ENCODE results near the gene EPHA7.

Gene EPHA7

DNA sequence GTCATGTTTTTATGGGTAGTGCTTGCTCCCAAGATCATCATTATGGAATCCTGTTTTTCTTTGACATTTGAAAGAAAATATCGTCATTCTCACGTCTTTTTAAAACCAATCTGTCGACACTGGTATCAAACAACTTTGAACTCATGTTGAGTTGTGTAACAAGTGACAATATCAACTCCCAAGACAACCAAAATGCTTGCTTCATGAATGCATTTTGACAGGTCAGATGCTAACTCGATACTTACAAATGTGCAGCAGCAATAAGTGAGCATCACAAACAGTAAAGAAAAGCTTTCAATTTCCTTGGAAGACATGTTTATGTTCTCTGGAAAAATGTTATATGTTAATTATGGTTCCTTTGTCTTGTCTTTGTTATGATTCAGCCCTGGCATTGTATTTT lies 125.9 kb downstream of the EPHA7 start:
- Mint-ChIP-seq H3K4me1 (ENCODE audit: low read depth) (no peaks in the 10 kb centered on the region), H3K36me3 (ENCODE audit: low read depth) (no peaks in the 10 kb centered on the region), H3K27ac (no peak overlapping the region), H3K9me3 (peaks cover under 1% of the 10 kb centered on the region), H3K4me3 (no peak overlapping the region), H3K27me3 (ENCODE audit: low read depth) (no peaks in the 10 kb centered on the region)
- no peak for DNase-seq (ENCODE audit: low spot score)

DNA sequence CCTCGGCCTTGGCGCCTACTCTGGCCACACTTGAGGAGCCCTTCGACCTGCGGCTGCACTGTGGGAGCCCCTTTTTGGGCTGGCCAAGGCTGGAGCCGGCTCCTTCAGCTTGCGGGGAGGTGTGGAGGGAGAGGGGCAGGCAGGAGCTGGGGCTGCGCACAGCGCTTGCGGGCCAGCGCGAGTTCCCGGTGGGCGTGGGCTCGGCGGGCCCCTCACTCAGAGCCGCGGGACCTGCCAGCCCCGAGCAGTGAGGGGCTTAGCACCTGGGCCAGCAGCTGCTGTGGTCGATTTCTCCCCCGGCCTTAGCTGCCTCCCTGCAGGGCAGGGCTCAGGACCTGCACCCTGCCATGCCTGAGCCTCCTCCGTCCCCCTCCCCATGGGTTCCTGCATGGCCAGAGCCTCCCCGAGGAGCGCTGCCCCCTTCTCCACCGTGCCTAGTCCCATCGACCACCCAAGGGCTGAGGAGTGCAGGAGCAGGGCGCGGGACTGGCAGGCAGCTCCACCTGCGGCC lies 136.8 kb downstream of the EPHA7 start:
- no peak overlapping the region for H3K4me3 Mint-ChIP-seq
- H3K4me1 Mint-ChIP-seq (ENCODE audit: low read depth): no peaks in the 10 kb centered on the region
- no peaks in the 10 kb centered on the region for H3K36me3 Mint-ChIP-seq (ENCODE audit: low read depth)
- no peak for DNase-seq (ENCODE audit: low spot score)
- peaks cover 10% of the 10 kb centered on the region for H3K9me3 Mint-ChIP-seq
- no peaks in the 10 kb centered on the region for H3K27me3 Mint-ChIP-seq (ENCODE audit: low read depth)
- no peak overlapping the region for H3K27ac Mint-ChIP-seq

DNA sequence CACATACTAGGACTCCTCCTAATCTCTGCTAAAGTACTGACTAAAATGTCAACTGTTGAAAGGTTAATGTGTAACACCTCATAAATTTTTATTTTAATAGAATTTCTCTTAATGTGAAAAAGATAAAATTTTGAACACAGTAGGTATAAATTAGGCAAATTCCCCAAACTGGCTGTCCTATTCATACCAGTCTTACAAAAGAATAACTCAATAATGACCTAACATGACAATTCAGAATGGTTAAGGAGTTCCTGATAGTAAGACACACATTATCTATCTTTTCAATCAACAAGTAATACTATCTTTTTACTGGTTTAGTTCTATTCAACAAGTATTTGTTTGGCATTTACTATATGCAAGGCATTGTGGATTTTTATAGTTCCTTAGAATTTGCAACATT lies 141.1 kb downstream of the EPHA7 start:
- Mint-ChIP-seq H3K4me3 (no peak overlapping the region), H3K36me3 (ENCODE audit: low read depth) (no peaks in the 10 kb centered on the region)

DNA sequence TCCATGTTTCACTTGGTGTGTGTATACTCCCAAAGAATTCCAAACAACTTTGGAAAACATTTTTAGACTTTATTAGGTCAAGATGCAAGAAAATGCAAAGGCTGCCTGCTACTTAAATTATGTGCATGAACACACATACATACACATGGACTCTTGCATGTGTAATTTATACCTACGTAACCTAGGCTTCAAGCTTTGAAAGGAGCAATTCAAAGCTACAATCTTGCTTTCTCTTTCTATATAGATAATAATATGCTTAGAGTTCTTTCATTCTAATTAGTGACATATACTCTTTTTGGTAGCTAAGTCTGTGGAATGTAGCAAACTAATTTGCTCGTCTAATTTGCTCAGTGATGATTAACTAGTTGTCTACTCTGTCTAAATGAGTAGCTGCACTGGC lies 146.5 kb downstream of the EPHA7 start:
- Mint-ChIP-seq H3K27ac (no peak overlapping the region), H3K36me3 (ENCODE audit: low read depth) (no peaks in the 10 kb centered on the region), H3K4me1 (ENCODE audit: low read depth) (no peaks in the 10 kb centered on the region), H3K4me3 (no peak overlapping the region), H3K27me3 (ENCODE audit: low read depth) (no peaks in the 10 kb centered on the region), H3K9me3 (no peaks in the 10 kb centered on the region)
- no peak for DNase-seq (ENCODE audit: low spot score)

More for the DNA sequence above, 141.1 kb downstream of the EPHA7 start:
- Mint-ChIP-seq H3K27ac (no peak overlapping the region), H3K27me3 (ENCODE audit: low read depth) (no peaks in the 10 kb centered on the region), H3K4me1 (ENCODE audit: low read depth) (no peaks in the 10 kb centered on the region), H3K9me3 (peaks cover 2% of the 10 kb centered on the region)
- DNase-seq (ENCODE audit: low spot score): no peak

DNA sequence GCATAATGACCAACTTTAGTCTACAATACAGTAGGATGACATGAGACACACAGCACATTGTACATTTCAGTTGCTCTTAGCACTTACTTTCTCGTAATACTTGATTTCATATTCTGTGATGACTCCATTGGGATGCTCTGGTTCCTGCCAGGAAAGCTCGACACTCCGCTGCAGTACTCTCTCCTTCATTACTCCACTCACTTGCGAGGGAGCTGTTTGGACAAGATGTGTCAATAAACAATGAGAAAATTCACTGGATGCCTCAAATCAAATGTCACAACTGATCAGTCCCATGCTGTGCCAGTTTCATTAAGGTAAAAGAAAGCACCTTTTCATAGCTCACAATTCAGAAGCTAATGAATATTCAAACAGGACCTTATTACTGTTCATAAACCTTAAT lies 147.1 kb downstream of the EPHA7 start:
- Mint-ChIP-seq H3K4me1 (ENCODE audit: low read depth) (no peaks in the 10 kb centered on the region), H3K36me3 (ENCODE audit: low read depth) (no peaks in the 10 kb centered on the region)

DNA sequence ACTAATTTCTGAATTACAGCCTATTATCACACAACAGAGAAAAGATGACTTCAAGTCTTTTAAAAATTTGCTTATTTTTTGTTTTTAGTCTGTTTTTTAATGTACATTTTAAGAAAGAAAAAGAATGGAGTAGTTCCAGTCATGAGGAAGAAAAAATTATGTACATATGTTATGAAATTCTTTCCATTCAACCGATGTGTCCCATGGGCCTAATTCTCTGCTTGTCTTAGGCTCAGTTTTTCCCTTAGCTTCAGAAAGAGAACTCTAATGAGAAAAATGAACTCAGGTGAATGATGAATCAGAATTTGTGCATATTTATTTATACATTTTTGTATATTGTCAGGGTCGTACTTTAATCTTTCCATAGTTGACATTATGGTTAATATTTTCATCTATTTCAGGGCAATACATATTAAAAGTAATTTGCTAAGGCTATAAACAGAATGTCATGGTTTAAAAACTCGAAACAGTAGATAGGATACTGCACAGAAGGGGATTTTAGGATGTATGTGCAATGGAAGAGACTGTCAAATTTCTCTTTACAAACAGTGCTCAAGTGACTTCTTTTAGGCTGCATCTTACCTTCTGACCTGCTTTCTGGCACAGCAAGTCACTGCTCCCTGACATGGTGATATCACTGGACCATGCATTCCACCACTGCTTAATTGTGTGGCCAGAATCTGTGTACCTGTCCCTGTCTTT lies 153.1 kb downstream of the EPHA7 start:
- no peak for DNase-seq (ENCODE audit: low spot score)
- Mint-ChIP-seq H3K36me3 (ENCODE audit: low read depth) (no peaks in the 10 kb centered on the region), H3K27ac (no peak overlapping the region), H3K27me3 (ENCODE audit: low read depth) (no peaks in the 10 kb centered on the region), H3K4me1 (ENCODE audit: low read depth) (no peaks in the 10 kb centered on the region), H3K9me3 (no peaks in the 10 kb centered on the region), H3K4me3 (no peak overlapping the region)

More for the DNA sequence above, 147.1 kb downstream of the EPHA7 start:
- DNase-seq (ENCODE audit: low spot score): no peak
- H3K27me3 Mint-ChIP-seq (ENCODE audit: low read depth): no peaks in the 10 kb centered on the region
- no peak overlapping the region for H3K4me3 Mint-ChIP-seq
- H3K27ac Mint-ChIP-seq: no peak overlapping the region
- no peaks in the 10 kb centered on the region for H3K9me3 Mint-ChIP-seq

DNA sequence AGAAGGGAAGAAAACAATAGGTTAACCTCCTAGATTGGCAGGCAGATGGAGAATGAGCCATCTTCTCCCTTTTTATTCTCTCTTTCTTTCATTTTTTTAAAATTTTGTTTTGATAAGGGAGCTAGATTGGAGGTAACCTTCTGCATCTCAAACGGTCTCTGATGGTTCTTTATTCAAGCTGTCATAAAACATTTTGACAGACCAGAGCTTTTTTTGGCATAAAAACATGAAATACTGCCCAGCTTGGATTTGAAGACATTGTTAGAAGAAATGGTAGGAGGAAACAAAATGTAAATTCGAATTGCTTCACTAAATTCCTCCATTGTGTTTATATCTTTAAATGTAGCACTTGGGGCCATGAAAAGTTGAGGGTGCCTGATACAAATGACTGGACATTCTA lies 158.5 kb downstream of the EPHA7 start:
- Mint-ChIP-seq H3K4me1 (ENCODE audit: low read depth) (no peaks in the 10 kb centered on the region), H3K27ac (no peak overlapping the region), H3K36me3 (ENCODE audit: low read depth) (no peaks in the 10 kb centered on the region), H3K9me3 (no peaks in the 10 kb centered on the region), H3K27me3 (ENCODE audit: low read depth) (no peaks in the 10 kb centered on the region), H3K4me3 (no peak overlapping the region)
- DNase-seq (ENCODE audit: low spot score): no peak

DNA sequence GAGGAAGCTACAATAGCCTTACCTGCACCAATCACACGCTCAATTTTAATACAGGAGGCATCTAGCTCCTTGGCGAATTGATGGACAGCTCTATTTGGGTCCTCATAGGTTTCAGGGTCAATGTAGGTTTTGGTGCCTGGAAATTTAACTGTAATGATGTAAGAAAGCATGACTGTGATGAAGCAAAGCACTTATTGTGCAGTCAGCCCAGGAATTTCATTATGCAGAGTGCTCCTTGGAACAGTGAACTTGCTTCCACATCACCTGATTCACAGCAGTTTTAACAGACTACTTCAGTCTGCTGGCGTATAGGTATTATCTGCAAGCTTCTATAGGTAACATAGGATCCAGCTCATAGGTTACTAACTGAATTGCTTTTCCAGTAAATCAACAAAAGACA lies 160.0 kb downstream of the EPHA7 start:
- Mint-ChIP-seq H3K9me3 (no peaks in the 10 kb centered on the region), H3K4me3 (no peak overlapping the region), H3K27me3 (ENCODE audit: low read depth) (no peaks in the 10 kb centered on the region)

DNA sequence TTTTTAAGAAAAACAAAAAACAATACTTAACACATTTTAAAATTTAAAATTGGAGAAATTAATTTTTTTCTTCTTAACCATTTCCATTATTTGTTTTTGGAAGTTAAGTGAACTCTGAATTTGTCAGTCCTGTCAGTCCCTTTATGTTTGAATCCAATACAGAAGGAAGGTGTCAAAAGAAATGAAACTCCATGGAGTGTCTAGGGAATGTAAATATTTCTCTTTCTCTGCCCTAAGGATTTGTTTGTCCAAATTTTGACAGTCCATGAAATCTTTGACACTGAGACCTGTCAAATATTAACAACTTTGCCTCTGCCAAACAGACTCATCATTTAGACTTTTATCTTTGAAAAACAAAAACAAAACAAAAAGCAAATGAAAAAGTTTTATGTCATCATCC lies 166.4 kb downstream of the EPHA7 start:
- Mint-ChIP-seq H3K9me3 (no peaks in the 10 kb centered on the region), H3K27ac (no peak overlapping the region), H3K4me3 (no peak overlapping the region), H3K27me3 (ENCODE audit: low read depth) (no peaks in the 10 kb centered on the region), H3K36me3 (ENCODE audit: low read depth) (no peaks in the 10 kb centered on the region), H3K4me1 (ENCODE audit: low read depth) (no peaks in the 10 kb centered on the region)
- DNase-seq (ENCODE audit: low spot score): no peak

More for the DNA sequence above, 160.0 kb downstream of the EPHA7 start:
- H3K36me3 Mint-ChIP-seq (ENCODE audit: low read depth): no peaks in the 10 kb centered on the region
- no peak for DNase-seq (ENCODE audit: low spot score)
- no peak overlapping the region for H3K27ac Mint-ChIP-seq
- no peaks in the 10 kb centered on the region for H3K4me1 Mint-ChIP-seq (ENCODE audit: low read depth)

DNA sequence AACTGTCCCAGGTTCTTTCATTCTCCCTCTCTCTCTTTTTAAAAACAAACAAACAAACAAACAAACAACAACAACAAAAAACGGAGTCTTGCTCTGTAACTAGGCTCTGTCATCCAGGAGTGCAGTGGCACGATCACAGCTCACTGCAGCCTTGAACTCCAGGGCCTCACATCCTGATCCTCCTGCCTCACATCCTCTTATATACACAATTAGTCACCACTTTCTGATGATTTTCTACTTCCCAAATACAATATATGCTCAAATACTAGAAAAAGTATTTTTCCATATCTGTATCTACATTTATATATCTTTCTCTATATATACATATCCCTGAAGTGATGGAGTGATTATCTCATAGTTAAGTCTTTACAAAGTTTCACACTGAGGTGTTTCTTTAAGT lies 170.7 kb downstream of the EPHA7 start:
- H3K27me3 Mint-ChIP-seq (ENCODE audit: low read depth): no peaks in the 10 kb centered on the region
- H3K9me3 Mint-ChIP-seq: no peaks in the 10 kb centered on the region
- no peaks in the 10 kb centered on the region for H3K36me3 Mint-ChIP-seq (ENCODE audit: low read depth)
- DNase-seq (ENCODE audit: low spot score): no peak
- no peak overlapping the region for H3K27ac Mint-ChIP-seq
- no peaks in the 10 kb centered on the region for H3K4me1 Mint-ChIP-seq (ENCODE audit: low read depth)
- no peak overlapping the region for H3K4me3 Mint-ChIP-seq

DNA sequence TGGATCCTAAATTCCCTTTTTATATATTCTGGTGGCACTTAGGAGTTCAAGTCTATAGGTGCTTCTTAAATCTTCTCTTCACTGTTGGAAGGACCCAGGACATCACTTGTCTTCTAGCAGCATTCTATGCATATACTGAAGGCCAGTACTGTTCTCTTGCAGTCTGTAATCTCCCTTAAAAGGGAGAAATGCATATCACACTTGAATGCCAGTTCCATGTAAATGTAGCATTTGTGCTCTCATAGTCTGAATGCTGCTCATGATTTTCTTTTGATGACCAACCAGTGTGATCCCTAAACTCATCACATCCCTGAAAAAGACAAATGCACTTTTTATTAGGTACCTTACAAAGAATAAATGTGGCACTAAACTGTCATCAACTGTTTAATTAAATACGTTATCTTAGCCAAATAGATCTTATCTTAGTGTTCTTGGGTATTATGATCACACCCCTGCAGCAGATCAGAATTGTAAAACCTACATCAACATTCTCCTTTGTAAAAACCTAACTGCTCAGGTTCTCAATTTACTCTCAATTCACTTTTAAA lies 176.1 kb downstream of the EPHA7 start:
- no peak overlapping the region for H3K27ac Mint-ChIP-seq
- no peaks in the 10 kb centered on the region for H3K9me3 Mint-ChIP-seq
- no peaks in the 10 kb centered on the region for H3K36me3 Mint-ChIP-seq (ENCODE audit: low read depth)
- no peaks in the 10 kb centered on the region for H3K4me1 Mint-ChIP-seq (ENCODE audit: low read depth)
- no peak for DNase-seq (ENCODE audit: low spot score)
- no peak overlapping the region for H3K4me3 Mint-ChIP-seq
- no peaks in the 10 kb centered on the region for H3K27me3 Mint-ChIP-seq (ENCODE audit: low read depth)

DNA sequence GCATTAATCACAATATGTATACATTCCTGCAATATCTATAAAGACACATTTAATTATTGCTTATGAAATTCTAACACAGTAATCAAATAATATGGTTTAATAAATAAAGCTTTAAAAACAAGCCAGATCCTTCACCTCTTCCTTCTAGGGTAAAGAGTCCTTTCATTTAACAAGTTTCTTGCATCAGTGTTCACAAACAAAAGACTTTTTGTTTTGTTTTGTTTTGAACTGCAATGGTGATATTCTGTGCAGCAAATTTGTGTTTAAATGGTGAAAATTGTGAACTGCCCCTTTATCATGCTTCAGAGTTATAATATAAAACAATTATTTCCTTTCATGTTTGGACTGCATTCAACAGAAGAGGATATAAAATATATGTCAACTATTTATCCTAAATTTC lies 177.3 kb downstream of the EPHA7 start:
- Mint-ChIP-seq H3K4me1 (ENCODE audit: low read depth) (no peaks in the 10 kb centered on the region), H3K4me3 (no peak overlapping the region), H3K9me3 (no peaks in the 10 kb centered on the region), H3K27me3 (ENCODE audit: low read depth) (no peaks in the 10 kb centered on the region), H3K27ac (no peak overlapping the region), H3K36me3 (ENCODE audit: low read depth) (no peaks in the 10 kb centered on the region)
- no peak for DNase-seq (ENCODE audit: low spot score)

DNA sequence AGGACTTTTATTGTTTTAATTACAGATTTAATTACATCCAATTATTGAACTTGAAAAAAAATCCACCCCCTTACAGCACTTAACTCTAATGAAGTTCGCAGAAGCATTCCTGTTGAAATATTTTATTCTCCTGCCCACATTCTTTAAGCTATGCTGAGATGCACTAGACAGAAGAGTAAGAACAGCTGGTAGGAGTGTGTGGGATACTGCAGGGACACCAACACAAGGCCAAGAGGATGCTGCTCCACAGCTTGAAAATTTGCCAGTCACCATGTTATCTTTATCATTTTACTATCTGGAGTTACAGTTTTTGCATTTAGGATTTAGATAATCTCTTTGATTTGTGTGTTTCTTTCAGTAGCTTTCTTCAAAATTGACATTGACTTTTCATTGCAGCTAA lies 180.7 kb downstream of the EPHA7 start:
- H3K36me3 Mint-ChIP-seq (ENCODE audit: low read depth): no peaks in the 10 kb centered on the region
- no peak overlapping the region for H3K4me3 Mint-ChIP-seq
- no peaks in the 10 kb centered on the region for H3K27me3 Mint-ChIP-seq (ENCODE audit: low read depth)
- H3K4me1 Mint-ChIP-seq (ENCODE audit: low read depth): no peaks in the 10 kb centered on the region
- no peak for DNase-seq (ENCODE audit: low spot score)
- no peak overlapping the region for H3K27ac Mint-ChIP-seq
- no peaks in the 10 kb centered on the region for H3K9me3 Mint-ChIP-seq

DNA sequence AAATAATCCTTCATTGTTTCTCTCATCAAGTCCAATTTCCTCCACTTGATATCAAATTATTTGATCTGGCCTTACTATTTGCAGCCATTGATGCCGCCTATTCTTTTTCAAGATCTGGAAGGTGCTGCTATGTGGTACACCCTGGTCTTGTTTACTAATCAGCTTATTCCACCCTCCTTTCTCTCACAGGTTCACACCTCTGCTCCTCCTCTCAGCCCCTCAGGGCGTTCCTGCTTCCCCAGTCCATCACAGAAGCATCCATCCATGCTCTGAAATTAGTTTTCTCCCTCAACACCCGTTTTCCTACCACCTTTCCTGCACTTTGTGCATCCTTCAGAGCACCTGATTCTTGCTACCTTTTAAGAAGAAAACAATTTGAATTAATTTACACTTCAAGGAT lies 183.6 kb downstream of the EPHA7 start:
- Mint-ChIP-seq H3K36me3 (ENCODE audit: low read depth) (no peaks in the 10 kb centered on the region), H3K27me3 (ENCODE audit: low read depth) (no peaks in the 10 kb centered on the region), H3K4me1 (ENCODE audit: low read depth) (no peaks in the 10 kb centered on the region), H3K27ac (no peak overlapping the region), H3K9me3 (no peaks in the 10 kb centered on the region), H3K4me3 (no peak overlapping the region)
- DNase-seq (ENCODE audit: low spot score): no peak

DNA sequence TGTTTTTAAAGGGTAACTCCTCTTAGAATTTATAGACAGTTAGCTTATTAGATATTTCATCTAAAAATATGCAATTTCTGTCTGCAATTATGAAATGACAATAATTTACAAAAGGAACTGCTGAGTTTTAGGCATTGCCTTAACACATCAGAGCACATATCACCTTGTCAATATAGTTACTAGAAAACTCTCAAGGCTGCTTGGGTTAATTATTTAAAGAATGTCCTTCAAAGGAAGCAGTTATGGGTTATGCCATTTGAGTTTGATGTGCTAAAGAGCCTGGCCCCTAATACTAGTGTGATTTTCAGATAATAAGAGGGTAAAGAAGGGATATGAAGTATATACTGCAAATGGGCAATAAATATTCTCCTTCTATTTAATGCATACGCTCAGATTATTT lies 192.5 kb downstream of the EPHA7 start:
- H3K4me3 Mint-ChIP-seq: no peak overlapping the region
- H3K27me3 Mint-ChIP-seq (ENCODE audit: low read depth): no peaks in the 10 kb centered on the region
- H3K4me1 Mint-ChIP-seq (ENCODE audit: low read depth): no peaks in the 10 kb centered on the region
- no peaks in the 10 kb centered on the region for H3K9me3 Mint-ChIP-seq
- H3K27ac Mint-ChIP-seq: no peak overlapping the region
- DNase-seq (ENCODE audit: low spot score): no peak
- H3K36me3 Mint-ChIP-seq (ENCODE audit: low read depth): no peaks in the 10 kb centered on the region
